Neural progenitor cell (in vitro differentiated cells): Measurements from ENCODE around the gene KHNYN. TPM values are rescaled to one million over a fixed set of nuclear protein-coding genes. Genes with fewer than 3 reads are reported as not detected.

Experiments used
- DNase-seq: peaks from one replicate; pipeline ENCODE4 v3.0.0-alpha.2; 2016; ENCODE audit warnings: low spot score
- H2AFZ ChIP-seq: fragments of 200-600 bp; sonication (generic); replicated peaks from 2 replicates; pipeline ENCODE4 v1.6.1; 2016; ENCODE audit warnings: antibody characterized with exemption
- H3F3A ChIP-seq: fragments of 200-600 bp; sonication (generic); 2 replicates; pipeline ENCODE4 v1.6.1; 2016; ENCODE audit warnings: antibody characterized with exemption, low read depth
- H3K27ac ChIP-seq: fragments of 200-600 bp; sonication (generic); 2 replicates; pipeline ENCODE4 v1.5.1; 2016; ENCODE audit warnings: mild to moderate bottlenecking
- H3K27me3 ChIP-seq: fragments of 200-600 bp; sonication (generic); 2 replicates; pipeline ENCODE4 v1.6.1; 2016; ENCODE audit warnings: mild to moderate bottlenecking, moderate library complexity
- H3K36me3 ChIP-seq: fragments of 200-600 bp; sonication (generic); 2 replicates; pipeline ENCODE4 v1.5.1; 2016
- H3K4me1 ChIP-seq: fragments of 200-600 bp; sonication (generic); 2 replicates; pipeline ENCODE4 v1.6.1; 2016; ENCODE audit warnings: mixed run types
- H3K4me2 ChIP-seq: fragments of 200-600 bp; sonication (generic); 2 replicates; pipeline ENCODE4 v1.6.1; 2016
- H3K4me3 ChIP-seq: fragments of 200-600 bp; sonication (generic); 2 replicates; pipeline ENCODE4 v1.5.1; 2016
- H3K79me2 ChIP-seq: fragments of 200-600 bp; sonication (generic); 2 replicates; pipeline ENCODE4 v1.6.1; 2016; ENCODE audit warnings: low read depth
- H3K9ac ChIP-seq: fragments of 200-600 bp; sonication (generic); 2 replicates; pipeline ENCODE4 v1.6.1; 2016
- H3K9me3 ChIP-seq: fragments of 200-600 bp; sonication (generic); 2 replicates; pipeline ENCODE4 v1.5.1; 2016; ENCODE audit warnings: low read depth
- H4K20me1 ChIP-seq: fragments of 200-600 bp; sonication (generic); 2 replicates; pipeline ENCODE4 v1.6.1; 2016; ENCODE audit warnings: low read depth
- H3K27ac Mint-ChIP-seq: 3 replicates; pipeline ENCODE4 v1.8.0; 2021; ENCODE audit warnings: mixed read lengths
- H3K27me3 Mint-ChIP-seq: 2 replicates; pipeline ENCODE4 v1.8.0; 2022; ENCODE audit warnings: low read depth, mild to moderate bottlenecking, inconsistent platforms, moderate library complexity, mixed read lengths; ENCODE audit not compliant: insufficient read depth
- H3K36me3 Mint-ChIP-seq: 3 replicates; pipeline ENCODE4 v1.8.0; 2021; ENCODE audit warnings: mixed read lengths
- H3K4me1 Mint-ChIP-seq: 3 replicates; pipeline ENCODE4 v1.8.0; 2021; ENCODE audit warnings: mixed read lengths
- H3K4me3 Mint-ChIP-seq: 3 replicates; pipeline ENCODE4 v1.8.0; 2021; ENCODE audit warnings: mild to moderate bottlenecking, moderate library complexity, mixed read lengths
- H3K9me3 Mint-ChIP-seq: 3 replicates; pipeline ENCODE4 v1.8.0; 2020; ENCODE audit warnings: mixed read lengths
- CTCF ChIP-seq: fragments of 200-600 bp; sonication (generic); IDR thresholded peaks from 2 replicates; pipeline ENCODE4 v1.5.1; 2017; ENCODE audit warnings: antibody characterized with exemption, mild to moderate bottlenecking
- EZH2 ChIP-seq: fragments of 200-600 bp; sonication (generic); IDR thresholded peaks from 2 replicates; pipeline ENCODE4 v1.6.1; 2017; ENCODE audit warnings: antibody characterized with exemption, mild to moderate bottlenecking, moderate library complexity
- EZH2phosphoT487 ChIP-seq: fragments of 200-600 bp; sonication (generic); IDR thresholded peaks from 2 replicates; pipeline ENCODE4 v1.6.1; 2017; ENCODE audit warnings: antibody characterized with exemption
- total RNA-seq: library from RNA; depleted of rRNA; stranded (reverse); fragments of >200 nt; gene quantifications from 2 replicates; pipeline ENCODE4 v1.2.3, GENCODE V29; 2015; ENCODE audit warnings: low replicate concordance

Gene KHNYN
- total RNA-seq, 1 donor from 2014 or later, result 20.4 TPM

DNA sequence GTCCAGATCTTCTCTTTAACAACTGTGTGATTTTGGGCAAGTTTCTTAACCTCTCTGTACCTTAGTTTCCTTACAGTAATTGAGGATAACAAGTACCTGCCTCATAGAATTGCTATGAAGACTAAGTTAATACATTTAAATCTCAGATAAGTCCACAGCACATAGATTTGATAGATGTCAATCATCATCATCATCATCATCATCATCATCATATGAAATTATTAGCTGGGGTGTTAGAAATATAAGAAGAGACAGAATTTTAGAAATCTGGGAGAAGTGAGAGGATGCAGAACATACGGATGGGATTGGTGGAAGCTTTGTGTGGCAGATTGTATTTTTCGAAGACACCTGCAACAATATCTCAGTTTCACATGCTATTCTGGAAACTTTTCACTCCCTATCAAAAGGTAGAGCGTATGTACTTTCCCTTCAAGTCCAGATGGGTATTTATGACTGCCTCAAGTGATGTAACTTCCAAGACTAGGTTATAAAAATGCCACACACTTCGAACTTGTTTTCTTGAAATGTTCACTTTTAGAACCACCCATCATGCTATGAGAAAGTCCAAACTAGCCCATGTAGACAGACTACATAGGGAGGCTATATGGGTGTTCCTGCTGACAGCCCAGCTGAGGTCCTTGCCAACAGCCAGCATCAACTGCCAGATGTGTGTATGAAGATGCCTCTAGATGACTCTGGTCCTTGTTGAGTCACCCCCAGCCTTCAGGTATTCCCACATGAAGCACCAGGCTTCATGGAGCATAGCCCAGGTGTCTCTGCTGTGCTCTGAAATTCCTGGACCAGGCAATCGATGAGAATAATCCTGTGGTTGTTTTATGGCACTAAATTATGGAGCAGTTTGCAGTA is 33.5 kb downstream of the KHNYN start:
- Histone ChIP-seq H3K4me3 (no peak overlapping the region), H4K20me1 (no peaks in the 10 kb centered on the region), H3K4me2 (no peak overlapping the region), H3K27me3 (no peaks in the 10 kb centered on the region), H3K79me2 (no peaks in the 10 kb centered on the region), H3K4me1 (no peaks in the 10 kb centered on the region), H2AFZ (no peak overlapping the region), H3F3A (no peaks in the 10 kb centered on the region), H3K27ac (no peak overlapping the region), H3K9me3 (no peaks in the 10 kb centered on the region), H3K36me3 (no peaks in the 10 kb centered on the region), H3K9ac (no peak overlapping the region)
- Mint-ChIP-seq H3K4me3 (no peak overlapping the region), H3K36me3 (no peaks in the 10 kb centered on the region), H3K4me1 (no peaks in the 10 kb centered on the region), H3K27me3 (no peaks in the 10 kb centered on the region), H3K27ac (no peak overlapping the region), H3K9me3 (no peaks in the 10 kb centered on the region)
- TF ChIP-seq EZH2phosphoT487 (no peak), EZH2 (no peak), CTCF (no peak)
- no peak for DNase-seq

GRCh38 chr14:24463884-24464785 is 34.4 kb downstream of the KHNYN start:
- no peaks in the 10 kb centered on the region for H3K27me3 Mint-ChIP-seq
- H3F3A ChIP-seq, result no peaks in the 10 kb centered on the region

GRCh38 chr14:24465368-24465767 is 35.6 kb downstream of the KHNYN start:
- no peaks in the 10 kb centered on the region for H3K36me3 Mint-ChIP-seq
- DNase-seq, result no peak
- Histone ChIP-seq H3K4me3 (no peak overlapping the region), H3K27me3 (no peaks in the 10 kb centered on the region), H4K20me1 (no peaks in the 10 kb centered on the region), H3K4me1 (no peaks in the 10 kb centered on the region), H3K79me2 (no peaks in the 10 kb centered on the region), H3K36me3 (no peaks in the 10 kb centered on the region), H3F3A (no peaks in the 10 kb centered on the region), H3K4me2 (no peak overlapping the region), H3K9ac (no peak overlapping the region), H3K27ac (no peak overlapping the region), H2AFZ (no peak overlapping the region), H3K9me3 (no peaks in the 10 kb centered on the region)
- TF ChIP-seq CTCF, result no peak
- no peak for TF ChIP-seq EZH2
- no peak for TF ChIP-seq EZH2phosphoT487
- no peaks in the 10 kb centered on the region for H3K27me3 Mint-ChIP-seq
- no peaks in the 10 kb centered on the region for H3K9me3 Mint-ChIP-seq
- H3K4me3 Mint-ChIP-seq, result no peak overlapping the region
- no peaks in the 10 kb centered on the region for H3K4me1 Mint-ChIP-seq
- no peak overlapping the region for H3K27ac Mint-ChIP-seq

More at GRCh38 chr14:24463884-24464785, 34.4 kb downstream of the KHNYN start:
- Histone ChIP-seq H3K79me2 (no peaks in the 10 kb centered on the region), H3K4me3 (no peak overlapping the region), H3K4me2 (no peak overlapping the region), H3K36me3 (no peaks in the 10 kb centered on the region), H3K27me3 (no peaks in the 10 kb centered on the region), H3K27ac (no peak overlapping the region), H3K9me3 (no peaks in the 10 kb centered on the region), H3K4me1 (no peaks in the 10 kb centered on the region), H3K9ac (no peak overlapping the region), H4K20me1 (no peaks in the 10 kb centered on the region), H2AFZ (no peak overlapping the region)
- H3K4me1 Mint-ChIP-seq, result no peaks in the 10 kb centered on the region
- no peak for DNase-seq
- no peaks in the 10 kb centered on the region for H3K9me3 Mint-ChIP-seq
- H3K36me3 Mint-ChIP-seq, result no peaks in the 10 kb centered on the region
- no peak overlapping the region for H3K27ac Mint-ChIP-seq
- no peak for TF ChIP-seq EZH2
- no peak for TF ChIP-seq EZH2phosphoT487
- TF ChIP-seq CTCF, result no peak
- no peak overlapping the region for H3K4me3 Mint-ChIP-seq
